NCI-H2029 treated with DMSO at 0.1 percent for 48 hours (cell line): Measurements from ENCODE around the gene SGMS1.
A peak's percentile ranks its signal among the peaks of the same experiment; 100 is the strongest.
"Not testable (repeated sequence)": the region's sequence is repeated elsewhere in the genome, so short reads cannot be mapped to it uniquely, and the experiment has no call there.

Source experiments
- DNase-seq: peaks from one replicate; lab custom pipeline; 2025; lab: John Stamatoyannopoulos, UW

Gene SGMS1

DNA sequence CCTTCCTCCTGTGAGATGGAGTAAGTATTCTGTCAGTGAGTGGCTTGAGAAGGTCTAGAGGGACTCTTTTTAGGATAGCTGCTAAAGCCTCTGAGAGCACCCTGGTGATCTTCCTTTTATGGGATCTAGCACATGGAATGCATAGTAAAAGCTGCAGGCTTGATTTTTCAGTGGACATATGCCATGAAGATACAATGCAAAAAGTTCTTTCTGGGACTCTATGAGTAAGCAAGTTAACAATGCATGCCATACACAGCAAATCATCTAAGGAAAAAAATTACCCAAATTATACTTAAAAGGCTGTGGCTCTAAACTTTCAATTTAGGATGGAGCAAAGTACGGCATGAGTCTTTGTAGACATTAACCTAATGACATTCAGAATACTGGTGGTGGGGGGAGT, 154.5 kb downstream of the SGMS1 start:
- DNase-seq = no peak

DNA sequence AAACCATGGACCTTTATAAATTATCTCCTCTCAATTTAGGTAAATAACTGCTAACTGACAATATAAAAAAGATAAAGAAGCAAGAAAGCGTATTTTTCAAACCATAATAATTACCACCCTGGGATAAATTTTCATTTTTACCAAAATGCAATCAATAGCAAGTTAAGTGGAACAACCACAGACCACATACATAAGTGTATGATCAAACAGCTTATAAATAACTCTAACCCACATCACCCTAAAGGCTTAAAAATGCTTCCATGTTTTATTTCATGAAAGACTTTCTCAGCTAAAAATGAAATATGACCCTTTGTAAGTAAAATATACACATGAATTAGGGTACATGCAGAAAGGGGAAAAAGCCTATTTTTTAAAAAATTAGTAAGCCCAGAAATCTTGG, 156.5 kb downstream of the SGMS1 start:
- no peak for DNase-seq

DNA sequence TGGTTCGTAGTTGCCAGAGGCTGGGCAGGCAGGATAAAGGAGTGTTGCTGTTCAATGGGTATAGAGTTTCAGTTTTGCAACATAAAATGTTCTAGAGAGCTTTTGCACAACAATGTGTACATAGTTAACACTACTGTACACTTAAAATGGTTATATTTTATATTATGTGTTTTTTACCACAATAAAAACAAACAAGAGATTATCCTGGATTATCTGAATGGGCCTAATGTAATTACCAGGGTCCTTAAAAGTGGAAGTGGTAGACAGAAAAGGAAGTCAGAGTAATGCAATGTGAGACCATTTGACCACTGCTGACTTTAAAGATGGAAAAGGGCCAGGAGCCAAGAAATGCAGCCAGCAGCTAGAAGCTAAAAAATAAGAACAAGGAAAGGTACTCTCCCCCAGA, 159.7 kb downstream of the SGMS1 start:
- peak; percentile 59 for DNase-seq

DNA sequence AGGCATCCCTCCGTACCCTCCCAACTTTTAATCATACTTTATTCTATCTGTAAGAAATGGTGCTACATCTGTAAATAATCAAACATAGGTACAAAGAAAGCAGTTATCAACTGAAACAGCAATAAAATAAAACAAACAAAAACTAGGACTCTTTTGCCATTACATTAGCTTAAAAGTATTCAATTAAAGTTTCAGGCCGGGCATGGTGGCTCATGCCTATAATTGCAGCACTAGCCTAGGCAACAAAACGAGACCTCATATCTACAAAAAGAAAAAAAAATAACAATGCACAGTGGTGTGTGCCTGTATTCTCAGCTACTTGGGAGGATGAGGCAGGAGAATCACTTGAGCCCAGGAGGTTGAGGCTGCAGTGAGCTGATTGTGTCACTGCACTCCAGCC, 161.9 kb downstream of the SGMS1 start:
- DNase-seq = no peak

DNA sequence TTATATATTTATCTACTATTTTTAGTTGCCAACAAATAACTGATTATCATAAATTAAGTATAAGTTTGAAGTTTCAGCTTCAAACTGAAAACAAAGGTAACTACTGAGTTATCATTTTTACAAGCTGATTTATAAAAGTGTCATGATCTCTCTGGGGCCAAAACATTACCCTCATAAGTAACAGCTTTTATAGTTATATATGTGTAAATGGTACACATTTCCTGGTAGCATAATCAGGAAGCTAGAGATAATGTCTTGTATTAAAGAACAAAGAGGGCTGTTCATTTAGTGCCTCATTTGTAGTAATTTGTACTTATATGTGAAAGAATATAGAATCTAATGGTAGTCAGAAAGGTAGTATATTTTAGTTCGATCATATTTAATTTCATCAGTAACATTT, 162.6 kb downstream of the SGMS1 start:
- DNase-seq = no peak

DNA sequence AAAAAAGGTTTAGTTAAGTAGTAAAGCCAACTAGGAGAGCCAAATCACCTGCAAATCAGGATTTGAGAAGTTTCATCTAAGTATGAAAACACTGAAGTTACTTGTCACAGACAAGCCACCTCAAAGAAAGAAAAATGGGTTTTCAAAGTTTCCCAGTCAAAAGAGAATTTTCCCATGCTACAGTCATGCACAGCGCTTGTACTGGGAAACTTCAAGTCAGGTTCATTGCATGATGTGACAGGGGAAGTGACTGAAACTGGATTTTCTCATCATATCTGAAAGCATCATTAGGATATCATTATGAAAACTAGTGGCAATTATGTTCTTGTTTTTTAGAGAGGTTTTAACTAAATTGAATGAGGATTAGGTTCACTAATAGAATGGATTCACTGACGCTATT, 167.0 kb downstream of the SGMS1 start:
- DNase-seq = no peak

DNA sequence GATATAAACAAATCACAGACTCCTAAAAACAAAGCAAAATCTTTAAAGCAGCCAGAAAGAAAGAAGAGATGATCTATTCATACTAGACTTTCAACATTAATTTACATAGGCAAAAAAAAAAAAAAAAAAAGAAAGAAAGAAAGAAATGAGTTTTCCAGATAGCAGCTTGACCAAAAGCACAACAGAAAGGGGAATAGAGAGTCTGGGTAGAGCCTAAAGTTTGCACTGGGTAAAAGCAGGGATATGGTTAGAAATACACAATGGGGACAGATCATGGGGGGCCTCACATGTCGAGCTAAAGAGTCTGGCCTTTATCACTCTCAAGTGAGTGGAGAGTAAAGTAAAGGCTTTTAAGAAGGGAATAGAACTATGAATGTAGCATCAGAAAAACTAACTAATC, 169.8 kb downstream of the SGMS1 start:
- no peak for DNase-seq

DNA sequence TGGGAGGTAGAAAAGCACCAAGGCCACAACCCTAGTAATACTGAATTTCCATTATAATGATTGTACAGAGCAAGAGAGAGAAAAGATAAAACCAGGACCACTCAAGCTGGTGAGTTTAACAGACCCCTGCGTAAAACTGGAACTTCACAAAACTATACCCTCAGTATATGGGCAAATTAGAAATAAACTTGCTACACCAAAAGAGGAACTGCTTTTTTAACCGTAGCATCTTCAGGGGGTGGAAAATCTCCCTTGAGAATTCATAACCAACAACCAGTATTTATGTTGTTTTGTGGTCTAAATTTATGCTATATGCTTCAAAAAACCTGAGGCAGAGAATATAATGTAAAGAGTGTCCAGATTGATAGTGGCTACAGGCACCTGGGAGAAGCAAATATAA, 171.2 kb downstream of the SGMS1 start:
- no peak for DNase-seq

DNA sequence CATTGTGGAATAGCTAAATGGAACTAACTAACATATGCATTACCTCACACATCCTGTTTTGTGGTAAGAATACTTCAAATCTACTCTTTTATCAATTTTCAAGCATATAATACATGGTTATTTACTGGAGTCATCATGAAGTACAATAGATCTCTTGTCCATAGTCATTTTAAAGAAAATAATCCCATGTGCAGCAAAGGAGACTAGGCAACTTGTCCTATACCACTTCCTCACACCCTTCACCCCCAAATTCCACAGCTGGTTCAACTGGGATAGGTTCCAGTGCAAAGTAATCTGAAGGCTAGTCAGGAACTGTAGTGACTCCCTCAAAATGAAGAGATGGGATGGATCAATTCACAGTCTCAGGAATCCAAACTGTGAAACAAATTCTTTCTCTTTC, 176.1 kb downstream of the SGMS1 start:
- no peak for DNase-seq

DNA sequence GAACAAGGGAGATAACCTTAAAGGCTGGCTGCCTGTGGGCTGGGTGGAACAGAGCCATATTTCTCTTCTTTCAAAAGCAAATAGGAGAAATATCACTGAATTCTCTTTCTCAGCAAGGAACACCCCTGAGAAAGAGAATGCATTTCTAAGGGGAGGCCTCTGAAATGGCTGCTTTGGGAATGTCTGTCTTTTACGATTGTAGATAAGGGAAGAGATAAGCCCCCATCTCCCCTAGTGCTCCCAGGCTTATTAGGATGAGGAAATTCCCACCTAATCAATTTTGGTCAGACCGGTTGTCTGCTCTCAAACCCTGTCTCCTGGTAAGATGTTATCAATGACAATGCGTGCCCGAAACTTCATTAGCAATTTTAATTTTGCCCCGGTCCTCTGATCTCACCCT, 178.0 kb downstream of the SGMS1 start:
- not testable (repeated sequence) for DNase-seq

DNA sequence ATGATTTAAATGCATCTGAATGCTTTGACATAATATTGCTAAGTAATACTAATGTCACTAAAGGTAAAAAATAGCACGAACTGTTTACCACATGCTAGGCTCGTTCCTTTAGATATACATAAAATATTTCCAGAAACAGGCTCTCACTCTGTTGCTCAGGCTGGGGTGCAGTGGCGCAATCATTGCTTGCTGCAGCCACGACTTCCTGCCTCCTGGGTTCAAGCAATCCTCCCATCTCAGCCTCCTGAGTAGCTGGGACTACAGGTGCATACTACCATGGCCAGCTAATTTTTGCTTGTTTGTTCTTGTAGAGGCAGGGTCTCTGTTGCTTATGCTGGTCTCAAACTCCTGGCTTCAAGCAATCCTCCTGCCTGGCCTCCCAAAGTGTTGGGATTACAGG, 183.3 kb downstream of the SGMS1 start:
- DNase-seq = no peak

DNA sequence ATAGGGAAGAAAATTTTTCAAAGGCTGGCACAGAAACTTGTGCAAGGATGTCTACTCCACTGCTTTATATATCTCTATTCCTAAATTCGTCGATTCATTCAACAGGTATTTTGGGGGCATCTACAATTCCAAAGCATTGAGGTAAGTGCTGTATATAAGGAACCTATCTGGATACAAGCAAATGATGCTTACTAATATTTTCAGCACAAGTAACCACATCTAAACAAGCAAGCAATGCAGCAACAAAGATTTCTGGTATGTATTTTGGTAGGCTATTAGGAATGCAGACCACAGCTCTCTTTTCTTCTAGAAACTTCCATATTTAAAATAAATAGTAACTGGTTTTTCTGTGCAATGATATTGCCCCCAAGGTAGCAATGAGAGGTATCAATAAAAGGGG, 183.9 kb downstream of the SGMS1 start:
- DNase-seq = no peak

DNA sequence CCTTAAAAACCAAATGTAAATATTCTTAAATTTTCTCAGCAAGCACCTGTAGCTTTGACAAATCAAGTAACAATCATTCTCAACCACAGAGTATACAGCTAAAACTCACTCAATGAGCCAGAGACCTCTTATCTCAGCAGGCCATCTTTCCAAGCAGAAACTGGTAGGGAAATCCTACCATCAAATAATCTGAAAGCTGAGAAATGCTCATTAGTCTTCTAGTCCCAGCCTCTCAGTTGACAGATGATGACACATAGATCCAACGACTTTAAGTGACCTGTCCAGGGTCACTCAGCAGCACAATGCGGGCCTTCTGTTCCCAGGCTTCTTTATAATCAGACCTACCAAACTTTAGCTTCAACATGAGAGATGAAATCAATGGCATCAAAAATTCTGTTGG, 184.6 kb downstream of the SGMS1 start:
- no peak for DNase-seq

DNA sequence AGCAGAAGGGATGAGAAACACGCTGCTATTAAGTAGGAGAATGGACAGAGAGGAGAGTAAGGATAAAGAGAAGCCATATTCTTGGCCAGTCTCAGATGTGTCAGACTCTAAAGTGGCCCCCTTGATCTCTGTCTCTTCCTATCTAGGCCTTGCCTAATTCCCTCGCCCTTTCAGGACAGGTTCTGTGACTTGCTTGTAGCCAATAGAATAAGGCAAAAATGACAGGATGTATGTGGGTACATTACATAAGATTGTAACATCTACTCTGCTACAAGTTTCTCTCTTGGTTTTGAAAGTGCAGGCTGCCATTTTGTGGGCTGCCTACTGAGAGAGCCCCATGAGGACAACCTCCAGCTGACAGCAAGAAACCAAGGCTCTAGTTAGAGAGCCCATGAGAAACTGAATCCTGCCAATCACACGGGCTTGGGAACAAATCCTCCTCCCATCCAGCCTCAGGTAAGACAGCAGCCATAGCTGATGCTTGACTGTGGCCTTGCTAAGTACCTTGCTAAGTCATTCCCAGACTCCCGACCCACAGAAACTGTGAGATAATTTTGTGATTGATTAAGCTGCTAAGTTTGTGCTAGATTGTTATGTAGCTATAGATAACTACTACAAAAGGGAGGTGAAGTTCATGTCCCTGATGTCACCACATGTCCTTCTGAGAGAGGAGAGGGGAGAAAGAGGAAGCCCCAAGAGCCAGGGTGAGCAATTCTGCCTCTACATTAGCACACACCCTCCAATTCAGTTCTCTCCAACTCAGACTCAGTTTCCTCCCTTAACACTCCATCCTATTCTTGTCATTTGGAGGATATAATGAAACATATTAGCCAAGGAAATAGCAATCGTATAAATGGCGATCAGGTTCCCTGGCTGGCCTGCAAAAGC, 185.5 kb downstream of the SGMS1 start:
- DNase-seq = no peak

DNA sequence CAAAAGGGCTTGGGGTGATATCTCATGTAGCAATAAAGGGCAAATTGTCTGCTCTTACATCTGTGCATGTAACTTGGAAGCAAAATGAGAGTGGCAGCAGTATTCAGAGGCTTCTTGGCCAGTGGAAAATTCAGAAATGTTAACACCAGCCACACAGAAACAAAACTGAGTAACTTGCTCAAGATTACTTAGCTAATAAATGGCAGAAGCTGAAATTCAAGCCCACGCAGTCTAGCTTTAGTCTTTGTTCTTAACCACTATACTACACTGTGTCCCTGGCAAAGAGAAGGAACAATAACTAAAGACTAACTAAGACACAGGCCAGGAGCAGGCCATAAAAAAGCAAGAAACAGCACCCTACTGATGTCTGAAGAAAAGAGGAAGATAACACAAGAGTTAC, 186.5 kb downstream of the SGMS1 start:
- DNase-seq = no peak

DNA sequence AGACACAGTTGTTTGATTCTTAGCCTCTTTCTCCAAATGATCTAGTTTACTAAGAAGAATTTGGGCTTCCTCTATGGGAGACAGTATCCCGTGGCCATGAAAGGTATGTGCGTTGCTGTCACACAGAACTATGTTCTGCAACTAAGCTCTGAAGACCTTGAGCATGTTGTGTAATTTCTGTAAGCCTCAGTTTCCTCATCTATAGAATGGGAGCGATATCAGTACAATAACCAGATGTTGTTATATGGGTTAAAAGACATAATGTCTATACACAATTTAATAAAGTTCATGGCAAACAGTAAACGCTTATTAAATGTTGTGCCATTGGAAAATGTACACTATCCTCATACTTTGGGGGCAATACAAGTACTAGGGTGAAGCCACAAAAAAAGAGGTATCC, 187.0 kb downstream of the SGMS1 start:
- no peak for DNase-seq

DNA sequence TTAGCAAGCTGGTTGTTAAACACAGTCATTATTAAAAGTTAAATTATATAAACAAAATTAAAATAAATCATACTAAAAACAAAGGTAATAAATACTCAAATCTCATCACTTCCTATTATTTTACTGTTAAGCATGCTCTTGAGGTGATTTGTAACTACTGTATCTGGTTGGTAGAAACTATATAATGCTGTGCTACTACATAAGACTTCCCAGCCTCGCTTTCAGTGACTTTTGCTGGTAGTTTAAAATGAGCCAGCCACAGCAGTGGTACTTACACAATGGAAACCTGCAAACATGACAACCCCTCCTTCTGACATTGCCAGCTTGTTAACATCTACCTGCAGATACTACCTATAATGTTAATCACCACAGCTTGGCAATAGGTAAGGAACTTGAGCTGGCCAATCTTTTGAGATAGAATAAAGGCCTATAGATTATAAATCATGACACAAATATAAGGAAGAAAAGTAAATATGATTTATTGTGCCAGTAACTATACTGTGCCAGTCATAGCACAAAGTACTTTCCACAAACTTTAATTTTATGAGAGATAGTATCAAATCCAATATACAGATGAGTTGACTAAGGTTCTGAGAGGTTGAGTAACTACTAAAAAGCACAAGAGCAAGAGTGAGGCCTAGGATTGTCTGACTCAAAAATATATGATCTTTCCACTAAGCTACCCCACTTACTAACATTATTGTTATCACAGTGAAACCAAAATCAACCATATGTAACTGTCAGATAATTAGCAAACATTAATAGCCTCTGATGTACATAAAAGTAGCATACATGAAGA, 191.3 kb downstream of the SGMS1 start:
- DNase-seq = no peak

DNA sequence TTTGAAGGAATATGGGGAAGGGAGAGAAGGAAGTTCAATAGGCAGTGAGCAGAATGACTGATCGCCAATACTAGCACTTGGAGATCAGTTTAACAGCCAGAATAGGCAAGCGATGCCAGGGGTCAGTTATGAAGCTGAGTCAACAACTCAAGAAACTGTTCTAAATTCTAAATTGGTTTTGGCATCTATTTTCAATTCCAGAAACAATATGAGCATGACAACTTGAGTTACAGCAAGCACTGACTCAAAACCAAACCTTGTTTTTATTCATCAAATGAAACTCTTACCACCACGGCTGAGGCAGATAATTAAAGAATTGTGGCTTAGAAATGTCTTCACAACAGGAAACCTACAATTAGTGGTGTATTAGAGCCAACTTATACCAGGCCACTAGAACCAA, 192.0 kb downstream of the SGMS1 start:
- DNase-seq = no peak

DNA sequence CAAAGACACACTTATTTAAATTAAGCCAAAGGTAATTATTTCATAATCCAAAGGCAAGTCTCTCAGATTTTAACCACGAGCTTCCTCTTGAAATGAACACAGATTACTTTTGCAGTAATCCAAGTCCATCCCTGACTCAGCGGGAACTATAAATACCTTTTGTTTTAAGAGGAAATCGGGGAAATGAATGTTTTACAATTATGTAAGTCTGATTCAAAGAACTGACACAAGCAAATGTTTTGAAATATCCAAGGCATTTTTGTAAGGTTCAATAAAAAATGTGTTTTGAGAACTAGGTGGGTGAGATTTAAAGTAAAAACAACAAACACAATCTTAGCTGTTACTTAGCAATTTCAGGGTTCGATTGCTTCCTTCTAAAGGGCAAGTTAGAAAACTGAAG, 192.6 kb downstream of the SGMS1 start:
- no peak for DNase-seq

DNA sequence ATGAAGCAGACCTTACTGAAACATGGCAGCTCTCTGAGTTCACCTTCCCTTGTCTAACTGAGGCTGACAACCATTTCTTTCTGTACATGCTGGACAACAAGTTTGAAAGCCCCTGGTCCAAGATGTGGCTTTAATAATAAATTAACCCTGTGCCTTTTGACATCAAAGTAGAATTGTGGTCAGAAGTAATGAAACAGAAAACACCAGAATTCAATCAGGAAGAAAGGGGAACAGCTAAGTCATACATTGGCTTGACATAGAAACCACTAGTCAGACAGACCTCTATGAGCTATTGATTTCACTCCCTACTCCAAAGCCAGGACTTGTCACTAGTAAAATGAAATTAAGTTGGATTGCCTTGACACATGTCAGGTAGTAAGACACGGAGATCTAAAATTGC, 197.3 kb downstream of the SGMS1 start:
- no peak for DNase-seq

DNA sequence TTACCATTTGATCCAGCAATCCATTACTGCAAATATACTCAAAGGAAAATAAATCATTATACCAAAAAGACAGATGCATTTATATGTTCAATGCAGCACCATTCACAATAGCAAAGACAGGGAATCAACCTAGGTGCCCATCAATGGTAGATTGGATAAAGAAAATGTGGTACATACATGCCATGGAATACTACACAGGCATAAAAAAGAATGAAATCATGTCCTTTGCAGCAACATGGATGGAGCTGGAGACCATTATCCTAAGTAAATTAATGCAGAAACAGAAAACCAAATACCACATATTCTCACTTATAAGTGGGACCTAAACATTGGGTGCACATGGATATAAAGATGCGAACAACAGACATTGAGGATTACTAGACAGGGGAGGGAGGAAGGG, 198.5 kb downstream of the SGMS1 start:
- DNase-seq = not testable (repeated sequence)

DNA sequence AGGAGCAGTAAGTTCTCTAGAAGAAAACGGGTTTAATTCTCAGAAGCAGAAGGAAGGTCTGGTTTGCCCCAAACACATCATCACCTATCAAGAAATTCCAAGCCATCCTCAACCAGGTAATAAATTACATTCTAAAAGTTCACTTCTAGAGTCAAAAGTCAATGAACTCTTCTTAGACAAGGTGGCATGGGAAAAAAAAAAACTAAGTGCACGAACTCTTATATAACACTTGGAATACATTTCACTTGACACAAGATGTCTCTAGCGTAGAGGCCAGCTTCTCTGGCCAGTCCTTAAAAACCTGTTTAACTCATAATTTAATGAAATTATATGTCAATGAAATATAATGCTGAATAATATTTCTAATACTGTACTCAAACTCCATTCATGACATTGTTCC, 200.3 kb downstream of the SGMS1 start:
- no peak for DNase-seq

DNA sequence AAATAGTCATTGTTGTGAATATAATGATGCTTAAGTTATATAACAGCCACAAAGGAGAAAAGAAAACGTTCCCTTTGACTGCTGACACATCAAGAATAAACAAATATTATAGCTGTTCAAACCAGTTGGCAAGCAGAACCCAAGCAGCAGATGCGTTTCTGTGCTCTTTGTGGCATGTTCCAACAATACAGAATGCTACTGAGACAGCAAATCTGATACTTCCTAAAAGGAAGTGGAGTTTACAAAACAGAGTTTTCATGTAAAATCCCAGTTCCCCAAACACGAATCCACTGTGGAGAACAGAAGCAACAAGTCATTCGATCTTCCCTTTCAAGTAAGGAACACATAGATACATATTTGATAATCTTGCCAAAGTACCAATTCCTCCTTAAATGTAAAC, 201.5 kb downstream of the SGMS1 start:
- no peak for DNase-seq
